Measurements from ENCODE around the gene TM9SF3.

- TF ChIP-seq, protein P1, sequence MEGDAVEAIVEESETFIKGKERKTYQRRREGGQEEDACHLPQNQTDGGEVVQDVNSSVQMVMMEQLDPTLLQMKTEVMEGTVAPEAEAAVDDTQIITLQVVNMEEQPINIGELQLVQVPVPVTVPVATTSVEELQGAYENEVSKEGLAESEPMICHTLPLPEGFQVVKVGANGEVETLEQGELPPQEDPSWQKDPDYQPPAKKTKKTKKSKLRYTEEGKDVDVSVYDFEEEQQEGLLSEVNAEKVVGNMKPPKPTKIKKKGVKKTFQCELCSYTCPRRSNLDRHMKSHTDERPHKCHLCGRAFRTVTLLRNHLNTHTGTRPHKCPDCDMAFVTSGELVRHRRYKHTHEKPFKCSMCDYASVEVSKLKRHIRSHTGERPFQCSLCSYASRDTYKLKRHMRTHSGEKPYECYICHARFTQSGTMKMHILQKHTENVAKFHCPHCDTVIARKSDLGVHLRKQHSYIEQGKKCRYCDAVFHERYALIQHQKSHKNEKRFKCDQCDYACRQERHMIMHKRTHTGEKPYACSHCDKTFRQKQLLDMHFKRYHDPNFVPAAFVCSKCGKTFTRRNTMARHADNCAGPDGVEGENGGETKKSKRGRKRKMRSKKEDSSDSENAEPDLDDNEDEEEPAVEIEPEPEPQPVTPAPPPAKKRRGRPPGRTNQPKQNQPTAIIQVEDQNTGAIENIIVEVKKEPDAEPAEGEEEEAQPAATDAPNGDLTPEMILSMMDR (IDR thresholded peaks at IDR 0.05; ENCODE audit: poor library complexity) = no peak
- TF ChIP-seq EZH2phosphoT487 (IDR thresholded peaks at IDR 0.05; ENCODE audit: low read depth, severe bottlenecking, unreplicated experiment) (no peak), EZH2 (IDR thresholded peaks at IDR 0.05; ENCODE audit: borderline replicate concordance) (no peak)
Measured at GRCh38 chr10:96608805-96609204, 22.0 kb upstream of the TM9SF3 start.
